B cell (primary cell): ENCODE measurements around the gene GATAD2B. TPM values are rescaled to one million over a fixed set of nuclear protein-coding genes. Genes with fewer than 3 reads are reported as not detected.

Experiments
- ATAC-seq: fragments of 200-7000 bp; cut with Tn5 transposase; one replicate; pipeline ENCODE4 v1.10.0; 2021; ENCODE audit warnings: low read depth, mild to moderate bottlenecking, moderate number of reproducible peaks, moderate library complexity
- CTCF ChIA-PET: fragments of 350-600 bp; sonication (Branson Sonifier 250); formaldehyde crosslinking; loops from one replicate; lab custom pipeline; 2021; ENCODE audit warnings: antibody characterized with exemption, inconsistent platforms; lab: Charles Lee
- POLR2A ChIA-PET: fragments of 350-600 bp; sonication (Branson Sonifier 250); formaldehyde crosslinking; loops from one replicate; lab custom pipeline; 2021; ENCODE audit warnings: antibody characterized with exemption; lab: Charles Lee
- DNase-seq: peaks from one replicate; pipeline ENCODE4 v3.0.0; 2013
- H2AFZ ChIP-seq: 2 replicates; pipeline ENCODE4 v1.6.1; 2012; ENCODE audit warnings: mild to moderate bottlenecking, low read depth, low read length; ENCODE audit not compliant: insufficient read depth, poor library complexity, severe bottlenecking
- H3K27ac ChIP-seq, 2 donors: 1 replicate in 1 of 2; 2 replicates in 1 of 2; pipeline ENCODE4 v1.5.1; 2012 to 2013; ENCODE audit warnings: low read length in 2 of 2, mild to moderate bottlenecking in 2 of 2, moderate library complexity in 1 of 2
- H3K27me3 ChIP-seq, 4 experiments: fragments of 200-600 bp in 1 of 4; sonication (generic) in 1 of 4; replicated peaks in 1 of 4; 1 replicate in 2 of 4; 2 replicates in 2 of 4; pipeline versions ENCODE4 v1.6.1 to v1.7.0; 2013 to 2016; ENCODE audit warnings: low read length in 3 of 4, mild to moderate bottlenecking in 2 of 4, mixed read lengths in 1 of 4, moderate library complexity in 1 of 4; ENCODE audit not compliant: insufficient read depth in 4 of 4, control insufficient read depth in 3 of 4; ENCODE audit errors: control extremely low read depth in 1 of 4
- H3K36me3 ChIP-seq, 2 experiments: replicated peaks in 1 of 2; 1 replicate in 1 of 2; 2 replicates in 1 of 2; pipeline versions ENCODE4 v1.6.1 to v1.7.1; 2013; ENCODE audit warnings: low read length in 1 of 2; ENCODE audit not compliant: insufficient read depth in 2 of 2, control insufficient read depth in 1 of 2; ENCODE audit errors: control extremely low read depth in 1 of 2, extremely low read depth in 1 of 2
- H3K4me1 ChIP-seq, 2 donors: fragments of 200-600 bp in 1 of 2; sonication (generic) in 1 of 2; 1 replicate in 1 of 2; 2 replicates in 1 of 2; pipeline versions ENCODE4 v1.5.1 to v1.6.1; 2013 to 2017; ENCODE audit warnings: low read length in 2 of 2; ENCODE audit not compliant: control insufficient read depth in 2 of 2, insufficient read depth in 2 of 2
- H3K4me2 ChIP-seq: replicated peaks from 2 replicates; pipeline ENCODE3; 2012; ENCODE audit warnings: mild to moderate bottlenecking, low read depth, low read length; ENCODE audit not compliant: poor library complexity, severe bottlenecking
- H3K4me3 ChIP-seq, 5 experiments: fragments of 200-600 bp in 1 of 5; sonication (generic) in 1 of 5; 1 replicate in 3 of 5; 2 replicates in 2 of 5; pipeline versions ENCODE4 v1.5.1 to v1.7.0; 2011 to 2016; ENCODE audit warnings: low read length in 4 of 5, mild to moderate bottlenecking in 4 of 5, low read depth in 2 of 5, control low read depth in 1 of 5, moderate library complexity in 1 of 5; ENCODE audit not compliant: insufficient read depth in 1 of 5; ENCODE audit errors: control extremely low read depth in 1 of 5, extremely low read depth in 1 of 5
- H3K79me2 ChIP-seq: fragments of 200-600 bp; sonication (generic); one replicate; pipeline ENCODE4 v1.6.0; 2016; ENCODE audit warnings: low read length; ENCODE audit not compliant: control insufficient read depth, insufficient read depth
- H3K9ac ChIP-seq: fragments of 200-600 bp; sonication (generic); 2 replicates; pipeline ENCODE4 v1.6.1; 2017; ENCODE audit warnings: mild to moderate bottlenecking, low read length, moderate library complexity
- H3K9me3 ChIP-seq, 3 donors: one replicate each; pipeline versions ENCODE4 v1.6.1 to v1.7.1; 2013; ENCODE audit warnings: low read length in 2 of 3; ENCODE audit not compliant: control insufficient read depth in 2 of 3, insufficient read depth in 1 of 3; ENCODE audit errors: control extremely low read depth in 1 of 3
- H4K20me1 ChIP-seq: 2 replicates; pipeline ENCODE4 v1.6.0; 2012; ENCODE audit warnings: mild to moderate bottlenecking, low read length; ENCODE audit not compliant: insufficient read depth, control insufficient read depth, poor library complexity, severe bottlenecking
- H3K27ac Mint-ChIP-seq: one replicate; pipeline ENCODE4 v1.8.0; 2021; ENCODE audit warnings: mixed read lengths
- H3K27me3 Mint-ChIP-seq: one replicate; pipeline ENCODE4 v1.8.0; 2021; ENCODE audit warnings: mixed read lengths
- H3K4me1 Mint-ChIP-seq: one replicate; pipeline ENCODE4 v1.8.0; 2021; ENCODE audit warnings: mixed read lengths
- H3K4me3 Mint-ChIP-seq: one replicate; pipeline ENCODE4 v1.8.0; 2021; ENCODE audit warnings: mixed read lengths
- H3K9me3 Mint-ChIP-seq: one replicate; pipeline ENCODE4 v1.8.0; 2022; ENCODE audit warnings: mixed read lengths; ENCODE audit not compliant: insufficient read depth
- CTCF ChIP-seq: fragments of 200-600 bp; IDR thresholded peaks from one replicate; pipeline ENCODE4 v1.8.0; 2022; ENCODE audit warnings: antibody characterized with exemption, mild to moderate bottlenecking
- EZH2 ChIP-seq: IDR thresholded peaks from 2 replicates; pipeline ENCODE4 v1.6.1; 2012; ENCODE audit warnings: borderline replicate concordance, low read depth, mild to moderate bottlenecking, moderate library complexity, low read length; ENCODE audit not compliant: insufficient read depth, poor library complexity, severe bottlenecking
- WGBS: methylation state at CpG from one replicate; pipeline ENCODE4 v1.1.5; 2013; ENCODE audit warnings: missing lambda C conversion rate; ENCODE audit not compliant: insufficient coverage; 5-methylcytosine and 5-hydroxymethylcytosine counted together
- intact Hi-C: fragments of 100-400 bp; cut with micrococcal nuclease; formaldehyde crosslinking; loops from one replicate; pipeline ENCODE4 v1.10.0; 2022
- polyA plus RNA-seq: library from polyadenylated mRNA; depleted of rRNA; stranded (reverse); fragments of >200 nt; gene quantifications from 2 replicates; pipeline ENCODE4 v1.2.3, GENCODE V29; 2012
- total RNA-seq, 2 donors: library from RNA; stranded (reverse); fragments of 120-200 nt in 1 of 2; gene quantifications; 1 replicate in 1 of 2; 2 replicates in 1 of 2; pipeline versions ENCODE4 v1.2.3 to v1.2.4, GENCODE V29; 2013 to 2022

The GATAD2B gene
- total and polyA plus RNA-seq, 2 donors (not counting 1 experiment from before 2014, with no cell fraction given): 16.7 to 105 TPM

- Mint-ChIP-seq H3K27me3 (no peaks in the 10 kb centered on the region), H3K4me3 (no peak overlapping the region), H3K4me1 (peaks cover 30% of the 10 kb centered on the region), H3K9me3 (no peaks in the 10 kb centered on the region), H3K27ac (peak overlapping the region; percentile 74)
- ChIA-PET POLR2A (interaction anchor here (0.9 kb wide), 1 partner anchor 187 kb away, joined by 3 read pairs; the partner anchor contains the start of gene RPS27), CTCF (interaction anchor here (1.6 to 5.4 kb wide), 2 partner anchors 116 to 183 kb away, joined by 4 to 39 read pairs; partner anchors contain the start of gene RAB13)
- no peaks in the 10 kb centered on the region for H4K20me1 ChIP-seq
- WGBS: 65% methylated on average over 3 of the region's 3 CpGs
- H3K27me3 ChIP-seq: no peaks in the 10 kb centered on the region
- H3K4me1 ChIP-seq: peaks cover 22 to 33% of the 10 kb centered on the region in 2 donors
- H3K4me3 ChIP-seq: no peak overlapping the region
- H3K4me2 ChIP-seq: no peak overlapping the region
- H2AFZ ChIP-seq: no peak overlapping the region
- DNase-seq (no peak), ATAC-seq (no peak)
- H3K27ac ChIP-seq: peak overlapping the region in 1 of 2 donors; percentile 7
- no peaks in the 10 kb centered on the region for H3K9me3 ChIP-seq
- intact Hi-C loops: loop anchor here (2.0 kb wide), 2 partner anchors 13 to 21 kb away; no protein-coding TSS in a partner anchor
- H3K9ac ChIP-seq: no peak overlapping the region
- peaks cover 0 to 18% of the 10 kb centered on the region in 2 experiments for H3K36me3 ChIP-seq
- H3K79me2 ChIP-seq: peaks cover 18% of the 10 kb centered on the region
- TF ChIP-seq EZH2: no peak
- TF ChIP-seq CTCF: no peak
Observed at GRCh38 chr1:153803470-153804056, 119.2 kb downstream of the GATAD2B start.
